HTERT RPE-1 (cell line): ENCODE results near the gene FAM120A.

Experiments
- in situ Hi-C: fragments of 300-500 bp; cut with MboI; formaldehyde crosslinking; loops from 4 replicates; pipeline ENCODE4 v1.14.3; 2020; ENCODE audit warnings: low sequenced_read_pairs

Gene FAM120A

GRCh38 chr9:93552923-93553322 lies 101.4 kb downstream of the FAM120A start:
- in situ Hi-C loops, result no loop called here

GRCh38 chr9:93555370-93555769 lies 103.9 kb downstream of the FAM120A start:
- in situ Hi-C loops, result no loop called here

GRCh38 chr9:93557366-93558137 lies 106.1 kb downstream of the FAM120A start:
- in situ Hi-C loops, result no loop called here

- in situ Hi-C loops, result no loop called here
Observed at GRCh38 chr9:93558503-93558902, 107.0 kb downstream of the FAM120A start.

- in situ Hi-C loops, result no loop called here
Observed at GRCh38 chr9:93560991-93561390, 109.5 kb downstream of the FAM120A start.

GRCh38 chr9:93562157-93562556 lies 110.7 kb downstream of the FAM120A start:
- in situ Hi-C loops, result no loop called here

GRCh38 chr9:93565089-93565488 lies 113.6 kb downstream of the FAM120A start:
- in situ Hi-C loops, result no loop called here

GRCh38 chr9:93566408-93567270 lies 115.2 kb downstream of the FAM120A start:
- in situ Hi-C loops, result no loop called here

- in situ Hi-C loops, result no loop called here
Observed at GRCh38 chr9:93567271-93567959, 115.9 kb downstream of the FAM120A start.

- in situ Hi-C loops, result no loop called here
Observed at GRCh38 chr9:93568169-93568568, 116.7 kb downstream of the FAM120A start.

- in situ Hi-C loops, result no loop called here
Observed at GRCh38 chr9:93569621-93570174, 118.2 kb downstream of the FAM120A start.

GRCh38 chr9:93572221-93572620 lies 120.7 kb downstream of the FAM120A start:
- in situ Hi-C loops, result no loop called here

- in situ Hi-C loops, result no loop called here
Observed at GRCh38 chr9:93572636-93573515, 121.4 kb downstream of the FAM120A start.

GRCh38 chr9:93573516-93573828 lies 122.0 kb downstream of the FAM120A start:
- in situ Hi-C loops, result no loop called here

GRCh38 chr9:93574091-93574899 lies 122.8 kb downstream of the FAM120A start:
- in situ Hi-C loops, result no loop called here

GRCh38 chr9:93574900-93575795 lies 123.7 kb downstream of the FAM120A start:
- in situ Hi-C loops, result no loop called here

- in situ Hi-C loops, result no loop called here
Observed at GRCh38 chr9:93575796-93576257, 124.3 kb downstream of the FAM120A start.
